Measurements from ENCODE around the gene KCNIP4.

KCNIP4 gene

GRCh38 chr4:21002976-21003375 lies 945.6 kb downstream of the KCNIP4 start:
- Mint-ChIP-seq H3K4me3 (no peak overlapping the region), H3K36me3 (ENCODE audit: low read depth) (no peaks in the 10 kb centered on the region), H3K27me3 (no peaks in the 10 kb centered on the region), H3K4me1 (ENCODE audit: low read depth) (peaks cover 8% of the 10 kb centered on the region), H3K27ac (no peak overlapping the region), H3K9me3 (peaks cover 4% of the 10 kb centered on the region)

- H3K9me3 Mint-ChIP-seq: peaks cover 4% of the 10 kb centered on the region
- H3K36me3 Mint-ChIP-seq (ENCODE audit: low read depth): no peaks in the 10 kb centered on the region
- peaks cover 8% of the 10 kb centered on the region for H3K4me1 Mint-ChIP-seq (ENCODE audit: low read depth)
- H3K4me3 Mint-ChIP-seq: no peak overlapping the region
- H3K27me3 Mint-ChIP-seq: no peaks in the 10 kb centered on the region
- no peak overlapping the region for H3K27ac Mint-ChIP-seq
Measured at GRCh38 chr4:21002286-21002685, 946.3 kb downstream of the KCNIP4 start.

GRCh38 chr4:21001490-21001889 lies 947.1 kb downstream of the KCNIP4 start:
- peaks cover 8% of the 10 kb centered on the region for H3K4me1 Mint-ChIP-seq (ENCODE audit: low read depth)
- peaks cover 4% of the 10 kb centered on the region for H3K9me3 Mint-ChIP-seq
- H3K27me3 Mint-ChIP-seq: no peaks in the 10 kb centered on the region
- no peak overlapping the region for H3K27ac Mint-ChIP-seq
- no peaks in the 10 kb centered on the region for H3K36me3 Mint-ChIP-seq (ENCODE audit: low read depth)
- no peak overlapping the region for H3K4me3 Mint-ChIP-seq

GRCh38 chr4:20997886-20998285 lies 950.7 kb downstream of the KCNIP4 start:
- no peaks in the 10 kb centered on the region for H3K9me3 Mint-ChIP-seq
- H3K4me1 Mint-ChIP-seq (ENCODE audit: low read depth): peaks cover 4% of the 10 kb centered on the region
- no peak overlapping the region for H3K27ac Mint-ChIP-seq
- no peaks in the 10 kb centered on the region for H3K36me3 Mint-ChIP-seq (ENCODE audit: low read depth)
- H3K27me3 Mint-ChIP-seq: no peaks in the 10 kb centered on the region
- no peak overlapping the region for H3K4me3 Mint-ChIP-seq

DNA sequence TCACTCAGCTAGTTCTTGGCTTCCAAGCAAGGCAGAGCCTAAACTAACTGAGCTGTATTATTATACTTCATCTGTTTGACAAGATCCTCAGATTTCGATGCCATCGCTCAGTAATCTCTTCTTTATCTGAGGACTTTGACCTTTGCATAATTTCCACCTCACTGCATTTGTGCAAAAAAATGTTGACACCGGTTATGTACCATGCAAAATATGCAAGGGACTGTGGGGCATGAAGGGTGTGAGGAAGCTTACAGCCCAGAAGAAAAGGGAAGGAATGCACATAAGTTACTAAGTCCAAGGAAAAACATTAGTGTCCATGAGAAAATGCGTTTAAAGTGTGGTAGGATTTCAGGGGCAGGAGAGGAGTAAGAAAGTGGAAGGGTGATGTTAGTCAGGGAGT lies 953.0 kb downstream of the KCNIP4 start:
- Mint-ChIP-seq H3K36me3 (ENCODE audit: low read depth) (no peaks in the 10 kb centered on the region), H3K9me3 (peaks cover 4% of the 10 kb centered on the region), H3K4me1 (ENCODE audit: low read depth) (no peaks in the 10 kb centered on the region), H3K27me3 (no peaks in the 10 kb centered on the region), H3K27ac (no peak overlapping the region), H3K4me3 (no peak overlapping the region)

DNA sequence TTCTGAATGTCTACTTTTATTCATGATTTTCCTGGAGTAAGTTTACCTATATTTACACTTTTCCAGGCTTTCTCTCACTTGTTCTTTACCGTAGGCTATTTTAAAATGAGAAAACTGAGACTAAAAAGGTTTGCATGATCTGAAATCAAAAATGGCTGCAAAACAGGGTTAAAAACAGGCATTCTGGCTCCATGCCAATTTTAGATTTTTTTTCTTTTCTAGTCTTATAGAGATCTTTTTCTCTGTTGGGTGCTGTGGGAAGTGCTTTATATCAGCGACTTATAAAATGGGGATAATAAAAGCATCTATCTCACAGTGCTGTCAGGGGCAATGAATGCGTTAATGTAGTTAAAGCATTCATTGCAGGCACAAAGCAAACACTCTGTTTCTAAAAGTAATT lies 953.6 kb downstream of the KCNIP4 start:
- H3K36me3 Mint-ChIP-seq (ENCODE audit: low read depth): no peaks in the 10 kb centered on the region
- peaks cover 4% of the 10 kb centered on the region for H3K9me3 Mint-ChIP-seq
- no peaks in the 10 kb centered on the region for H3K27me3 Mint-ChIP-seq
- no peaks in the 10 kb centered on the region for H3K4me1 Mint-ChIP-seq (ENCODE audit: low read depth)
- no peak overlapping the region for H3K4me3 Mint-ChIP-seq
- no peak overlapping the region for H3K27ac Mint-ChIP-seq

GRCh38 chr4:20992002-20992401 lies 956.6 kb downstream of the KCNIP4 start:
- H3K27ac Mint-ChIP-seq: no peak overlapping the region
- H3K27me3 Mint-ChIP-seq: no peaks in the 10 kb centered on the region
- H3K4me3 Mint-ChIP-seq: no peak overlapping the region
- no peaks in the 10 kb centered on the region for H3K4me1 Mint-ChIP-seq (ENCODE audit: low read depth)
- no peaks in the 10 kb centered on the region for H3K36me3 Mint-ChIP-seq (ENCODE audit: low read depth)
- H3K9me3 Mint-ChIP-seq: peaks cover 4% of the 10 kb centered on the region

DNA sequence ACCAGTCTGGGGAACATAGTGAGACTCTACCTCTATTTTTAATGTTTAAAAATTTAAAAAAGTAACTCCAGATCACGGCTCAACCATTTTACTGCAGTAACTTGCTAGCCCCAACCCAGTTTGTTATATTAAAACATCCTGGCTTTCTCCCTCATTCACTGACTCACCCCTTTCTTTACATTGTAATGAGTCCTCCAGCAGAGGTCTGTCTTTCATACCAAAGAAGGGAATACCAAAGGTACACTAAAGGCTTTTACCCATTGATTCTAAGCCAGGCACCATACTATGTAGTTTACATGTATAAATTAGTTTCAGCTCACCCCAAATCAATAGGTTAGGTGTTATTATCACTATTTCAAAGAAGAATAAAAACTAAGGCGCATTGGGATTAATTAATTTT lies 961.4 kb downstream of the KCNIP4 start:
- no peak overlapping the region for H3K27ac Mint-ChIP-seq
- H3K9me3 Mint-ChIP-seq: peaks cover 4% of the 10 kb centered on the region
- H3K4me3 Mint-ChIP-seq: no peak overlapping the region
- no peaks in the 10 kb centered on the region for H3K4me1 Mint-ChIP-seq (ENCODE audit: low read depth)
- no peaks in the 10 kb centered on the region for H3K36me3 Mint-ChIP-seq (ENCODE audit: low read depth)
- H3K27me3 Mint-ChIP-seq: peaks cover 5% of the 10 kb centered on the region

GRCh38 chr4:20984576-20984836 lies 964.1 kb downstream of the KCNIP4 start:
- Mint-ChIP-seq H3K27ac (no peak overlapping the region), H3K36me3 (ENCODE audit: low read depth) (no peaks in the 10 kb centered on the region), H3K9me3 (peaks cover 7% of the 10 kb centered on the region), H3K4me3 (no peak overlapping the region), H3K27me3 (peaks cover 8% of the 10 kb centered on the region), H3K4me1 (ENCODE audit: low read depth) (no peaks in the 10 kb centered on the region)

- H3K27me3 Mint-ChIP-seq: peaks cover 8% of the 10 kb centered on the region
- no peak overlapping the region for H3K27ac Mint-ChIP-seq
- H3K4me1 Mint-ChIP-seq (ENCODE audit: low read depth): no peaks in the 10 kb centered on the region
- H3K36me3 Mint-ChIP-seq (ENCODE audit: low read depth): no peaks in the 10 kb centered on the region
- H3K4me3 Mint-ChIP-seq: no peak overlapping the region
- H3K9me3 Mint-ChIP-seq: peaks cover 7% of the 10 kb centered on the region
Measured at GRCh38 chr4:20983763-20984575, 964.6 kb downstream of the KCNIP4 start.

GRCh38 chr4:20982544-20982943 lies 966.0 kb downstream of the KCNIP4 start:
- H3K27ac Mint-ChIP-seq: no peak overlapping the region
- H3K27me3 Mint-ChIP-seq: peaks cover 8% of the 10 kb centered on the region
- no peaks in the 10 kb centered on the region for H3K36me3 Mint-ChIP-seq (ENCODE audit: low read depth)
- H3K4me3 Mint-ChIP-seq: no peak overlapping the region
- peaks cover 7% of the 10 kb centered on the region for H3K9me3 Mint-ChIP-seq
- H3K4me1 Mint-ChIP-seq (ENCODE audit: low read depth): no peaks in the 10 kb centered on the region

DNA sequence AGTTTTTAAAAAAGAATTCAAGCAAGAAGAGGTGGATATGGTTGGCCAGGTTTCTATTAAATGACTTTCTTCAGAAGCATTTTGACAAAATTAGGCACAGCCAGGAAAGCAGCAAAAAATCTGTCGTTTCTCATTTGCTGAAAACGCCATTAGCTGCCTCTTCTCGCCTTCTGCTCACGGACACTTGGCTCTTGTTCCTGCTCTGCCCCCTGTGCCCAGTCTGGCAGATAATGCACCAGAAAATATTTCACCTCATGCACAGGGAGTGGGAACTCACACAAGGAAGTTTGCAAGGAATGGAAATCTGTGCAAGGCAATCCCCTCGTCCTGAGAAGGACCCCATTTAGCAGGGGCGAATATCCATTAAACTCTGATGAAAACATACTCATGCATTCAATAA lies 988.3 kb downstream of the KCNIP4 start:
- no peak overlapping the region for H3K4me3 Mint-ChIP-seq
- no peak overlapping the region for H3K27ac Mint-ChIP-seq
- no peaks in the 10 kb centered on the region for H3K27me3 Mint-ChIP-seq
- no peaks in the 10 kb centered on the region for H3K9me3 Mint-ChIP-seq
- no peaks in the 10 kb centered on the region for H3K4me1 Mint-ChIP-seq (ENCODE audit: low read depth)
- no peaks in the 10 kb centered on the region for H3K36me3 Mint-ChIP-seq (ENCODE audit: low read depth)

DNA sequence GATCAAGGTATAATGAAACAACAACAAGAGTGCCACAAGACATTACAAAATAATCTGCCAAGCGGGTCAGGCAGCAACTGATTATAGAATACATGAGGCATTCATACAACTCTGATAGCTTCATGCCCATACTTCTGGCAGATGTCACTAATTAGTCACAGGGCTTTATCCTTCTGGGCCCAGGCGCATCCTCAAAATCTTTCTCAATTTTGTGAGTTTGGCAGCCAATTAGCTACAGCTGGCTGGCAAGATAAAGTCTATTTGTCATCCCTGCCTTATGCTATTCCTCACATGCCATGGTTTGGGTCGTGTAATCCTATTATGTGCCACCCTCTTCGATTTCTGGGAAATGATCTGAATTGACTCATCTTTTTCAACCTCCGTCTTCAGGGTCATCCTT lies 994.0 kb downstream of the KCNIP4 start:
- Mint-ChIP-seq H3K4me3 (no peak overlapping the region), H3K4me1 (ENCODE audit: low read depth) (peaks cover 3% of the 10 kb centered on the region), H3K27ac (no peak overlapping the region), H3K9me3 (peaks cover 4% of the 10 kb centered on the region), H3K27me3 (no peaks in the 10 kb centered on the region), H3K36me3 (ENCODE audit: low read depth) (no peaks in the 10 kb centered on the region)

DNA sequence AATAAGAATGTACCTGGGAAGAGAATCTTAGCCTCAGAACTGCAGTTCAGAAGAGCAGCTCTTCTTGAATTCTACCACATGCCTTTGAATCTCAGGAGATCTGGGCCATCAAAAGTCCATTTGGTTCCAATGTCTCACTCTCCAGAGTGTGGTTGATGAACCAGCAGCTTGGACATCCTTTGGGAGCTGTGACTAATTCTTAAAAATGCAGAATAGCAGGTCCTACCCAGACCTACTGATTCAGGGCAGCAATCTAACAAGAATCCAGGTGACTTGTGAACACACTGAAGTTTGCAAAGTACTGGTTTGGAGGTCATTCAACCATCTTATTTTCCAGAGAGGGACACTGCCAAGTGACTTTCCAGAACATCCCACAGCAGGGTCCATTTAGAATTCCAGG lies 1003.6 kb downstream of the KCNIP4 start:
- no peaks in the 10 kb centered on the region for H3K4me1 Mint-ChIP-seq (ENCODE audit: low read depth)
- no peaks in the 10 kb centered on the region for H3K36me3 Mint-ChIP-seq (ENCODE audit: low read depth)
- no peaks in the 10 kb centered on the region for H3K27me3 Mint-ChIP-seq
- no peak overlapping the region for H3K27ac Mint-ChIP-seq
- no peak overlapping the region for H3K4me3 Mint-ChIP-seq
- H3K9me3 Mint-ChIP-seq: peaks cover 6% of the 10 kb centered on the region

GRCh38 chr4:20944451-20944850 lies 1004.1 kb downstream of the KCNIP4 start:
- Mint-ChIP-seq H3K4me3 (no peak overlapping the region), H3K27me3 (no peaks in the 10 kb centered on the region), H3K4me1 (ENCODE audit: low read depth) (no peaks in the 10 kb centered on the region), H3K9me3 (peaks cover 6% of the 10 kb centered on the region), H3K36me3 (ENCODE audit: low read depth) (no peaks in the 10 kb centered on the region), H3K27ac (no peak overlapping the region)

- Mint-ChIP-seq H3K27me3 (no peaks in the 10 kb centered on the region), H3K27ac (no peak overlapping the region), H3K4me1 (ENCODE audit: low read depth) (no peaks in the 10 kb centered on the region), H3K36me3 (ENCODE audit: low read depth) (no peaks in the 10 kb centered on the region), H3K9me3 (peaks cover 3% of the 10 kb centered on the region), H3K4me3 (no peak overlapping the region)
Measured at GRCh38 chr4:20938204-20938603, 1010.4 kb downstream of the KCNIP4 start.
